ENCODE data around the gene FNDC5.

GRCh38 chr1:32886828-32887414 is 16.2 kb upstream of the FNDC5 start:
- TF ChIP-seq CTCF (conservative IDR thresholded peaks at IDR 0.05; ENCODE audit: low read length) (no peak), EZH2phosphoT487 (IDR thresholded peaks at IDR 0.05; ENCODE audit: borderline replicate concordance) (no peak)

Measured in Loucy (cell line).